Measurements from ENCODE around the gene TRAK1. TPM values are rescaled to one million over a fixed set of nuclear protein-coding genes. Genes with fewer than 3 reads are reported as not detected.

The TRAK1 gene
- total and polyA plus RNA-seq, 2 donors (not counting 1 experiment from before 2014, with no cell fraction given), result 71.3 to 129 TPM

- Mint-ChIP-seq H3K4me3 (no peak overlapping the region), H3K27ac (no peak overlapping the region), H3K9me3 (ENCODE audit: insufficient read depth) (no peaks in the 10 kb centered on the region), H3K4me1 (peaks cover 41% of the 10 kb centered on the region), H3K27me3 (no peaks in the 10 kb centered on the region)
- no peak for ATAC-seq (ENCODE audit: low read depth)
- Histone ChIP-seq H3K9ac (ENCODE audit: low read length) (no peak overlapping the region), H2AFZ (ENCODE audit: insufficient read depth, low read depth, low read length, poor library complexity, severe bottlenecking) (no peak overlapping the region), H4K20me1 (ENCODE audit: control insufficient read depth, insufficient read depth, low read length, poor library complexity, severe bottlenecking) (peaks cover 61% of the 10 kb centered on the region), H3K36me3 (replicated peaks in 1 of 2; ENCODE audit: control extremely low read depth in 1 of 2, control insufficient read depth in 1 of 2, extremely low read depth in 1 of 2, insufficient read depth in 2 of 2, low read length in 1 of 2) (peaks cover 11 to 42% of the 10 kb centered on the region in 2 experiments), H3K27ac (ENCODE audit: low read length in 2 of 2) (no peak overlapping the region), H3K9me3 (ENCODE audit: control extremely low read depth in 1 of 3, control insufficient read depth in 2 of 3, insufficient read depth in 1 of 3, low read length in 2 of 3) (no peaks in the 10 kb centered on the region), H3K4me2 (replicated peaks; ENCODE audit: low read depth, low read length, poor library complexity, severe bottlenecking) (no peak overlapping the region), H3K27me3 (replicated peaks in 1 of 4; ENCODE audit: control extremely low read depth in 1 of 4, control insufficient read depth in 3 of 4, insufficient read depth in 4 of 4, low read length in 3 of 4) (no peaks in the 10 kb centered on the region), H3K79me2 (ENCODE audit: control insufficient read depth, insufficient read depth, low read length) (peaks cover 82% of the 10 kb centered on the region), H3K4me3 (ENCODE audit: control extremely low read depth in 1 of 5, extremely low read depth in 1 of 5, insufficient read depth in 1 of 5, low read depth in 2 of 5, low read length in 4 of 5) (no peak overlapping the region), H3K4me1 (ENCODE audit: control insufficient read depth in 2 of 2, insufficient read depth in 2 of 2, low read length in 2 of 2) (peaks cover 18 to 23% of the 10 kb centered on the region in 2 donors)
- WGBS (ENCODE audit: insufficient coverage), result no CpG with 5 or more reads among the region's 1 CpG
- ChIA-PET POLR2A (no interaction called here), CTCF (interaction anchor here (0.7 to 1.3 kb wide), 4 partner anchors 30 to 234 kb away, joined by 3 read pairs; no protein-coding TSS in a partner anchor)
- intact Hi-C loops (cut with micrococcal nuclease), result no loop called here
- DNase-seq, result no peak
- TF ChIP-seq EZH2 (IDR thresholded peaks at IDR 0.05; ENCODE audit: borderline replicate concordance, insufficient read depth, low read depth, low read length, poor library complexity, severe bottlenecking) (no peak), CTCF (IDR thresholded peaks at IDR 0.05) (no peak)
Observed at GRCh38 chr3:42130007-42130328, 38.8 kb downstream of the TRAK1 start.

GRCh38 chr3:42130329-42131070 lies 39.3 kb downstream of the TRAK1 start:
- intact Hi-C loops (cut with micrococcal nuclease), result no loop called here
- TF ChIP-seq EZH2 (IDR thresholded peaks at IDR 0.05; ENCODE audit: borderline replicate concordance, insufficient read depth, low read depth, low read length, poor library complexity, severe bottlenecking), result no peak
- no peak overlapping the region for H3K27ac Mint-ChIP-seq
- Histone ChIP-seq H3K27me3 (replicated peaks in 1 of 4; ENCODE audit: control extremely low read depth in 1 of 4, control insufficient read depth in 3 of 4, insufficient read depth in 4 of 4, low read length in 3 of 4) (no peaks in the 10 kb centered on the region), H3K27ac (ENCODE audit: low read length in 2 of 2) (no peak overlapping the region), H3K4me1 (ENCODE audit: control insufficient read depth in 2 of 2, insufficient read depth in 2 of 2, low read length in 2 of 2) (peaks cover 18 to 23% of the 10 kb centered on the region in 2 donors), H3K9me3 (ENCODE audit: control extremely low read depth in 1 of 3, control insufficient read depth in 2 of 3, insufficient read depth in 1 of 3, low read length in 2 of 3) (no peaks in the 10 kb centered on the region), H3K36me3 (replicated peaks in 1 of 2; ENCODE audit: control extremely low read depth in 1 of 2, control insufficient read depth in 1 of 2, extremely low read depth in 1 of 2, insufficient read depth in 2 of 2, low read length in 1 of 2) (peaks cover 11 to 44% of the 10 kb centered on the region in 2 experiments), H4K20me1 (ENCODE audit: control insufficient read depth, insufficient read depth, low read length, poor library complexity, severe bottlenecking) (peaks cover 61% of the 10 kb centered on the region), H3K4me2 (replicated peaks; ENCODE audit: low read depth, low read length, poor library complexity, severe bottlenecking) (no peak overlapping the region), H3K9ac (ENCODE audit: low read length) (no peak overlapping the region), H3K4me3 (ENCODE audit: control extremely low read depth in 1 of 5, extremely low read depth in 1 of 5, insufficient read depth in 1 of 5, low read depth in 2 of 5, low read length in 4 of 5) (no peak overlapping the region), H3K79me2 (ENCODE audit: control insufficient read depth, insufficient read depth, low read length) (peaks cover 82% of the 10 kb centered on the region), H2AFZ (ENCODE audit: insufficient read depth, low read depth, low read length, poor library complexity, severe bottlenecking) (no peak overlapping the region)
- no peak for ATAC-seq (ENCODE audit: low read depth)
- DNase-seq, result no peak
- H3K4me1 Mint-ChIP-seq, result peaks cover 44% of the 10 kb centered on the region
- no peak overlapping the region for H3K4me3 Mint-ChIP-seq
- H3K27me3 Mint-ChIP-seq, result no peaks in the 10 kb centered on the region
- CTCF ChIA-PET, result interaction anchor here (0.5 to 1.3 kb wide), 5 partner anchors 31 to 467 kb away, joined by 3 to 4 read pairs (median 3); no protein-coding TSS in a partner anchor
- no peaks in the 10 kb centered on the region for H3K9me3 Mint-ChIP-seq (ENCODE audit: insufficient read depth)
- POLR2A ChIA-PET, result no interaction called here
- 100% methylated on average over 1 of the region's 8 CpGs for WGBS (ENCODE audit: insufficient coverage)

All from B cell (primary cell).